22Rv1 (cell line): ENCODE measurements around the gene CRKL.

Experiments
- ZFX ChIP-seq: fragments of 450-650 bp; IDR thresholded peaks from 2 replicates; pipeline ENCODE4 v1.6.1; 2017; ENCODE audit warnings: antibody characterized with exemption, borderline replicate concordance
- TF ChIP-seq, protein P1 (sequence below): fragments of 450-650 bp; IDR thresholded peaks from 2 replicates; pipeline ENCODE4 v1.5.1; 2017; ENCODE audit warnings: mild to moderate bottlenecking

DNA sequence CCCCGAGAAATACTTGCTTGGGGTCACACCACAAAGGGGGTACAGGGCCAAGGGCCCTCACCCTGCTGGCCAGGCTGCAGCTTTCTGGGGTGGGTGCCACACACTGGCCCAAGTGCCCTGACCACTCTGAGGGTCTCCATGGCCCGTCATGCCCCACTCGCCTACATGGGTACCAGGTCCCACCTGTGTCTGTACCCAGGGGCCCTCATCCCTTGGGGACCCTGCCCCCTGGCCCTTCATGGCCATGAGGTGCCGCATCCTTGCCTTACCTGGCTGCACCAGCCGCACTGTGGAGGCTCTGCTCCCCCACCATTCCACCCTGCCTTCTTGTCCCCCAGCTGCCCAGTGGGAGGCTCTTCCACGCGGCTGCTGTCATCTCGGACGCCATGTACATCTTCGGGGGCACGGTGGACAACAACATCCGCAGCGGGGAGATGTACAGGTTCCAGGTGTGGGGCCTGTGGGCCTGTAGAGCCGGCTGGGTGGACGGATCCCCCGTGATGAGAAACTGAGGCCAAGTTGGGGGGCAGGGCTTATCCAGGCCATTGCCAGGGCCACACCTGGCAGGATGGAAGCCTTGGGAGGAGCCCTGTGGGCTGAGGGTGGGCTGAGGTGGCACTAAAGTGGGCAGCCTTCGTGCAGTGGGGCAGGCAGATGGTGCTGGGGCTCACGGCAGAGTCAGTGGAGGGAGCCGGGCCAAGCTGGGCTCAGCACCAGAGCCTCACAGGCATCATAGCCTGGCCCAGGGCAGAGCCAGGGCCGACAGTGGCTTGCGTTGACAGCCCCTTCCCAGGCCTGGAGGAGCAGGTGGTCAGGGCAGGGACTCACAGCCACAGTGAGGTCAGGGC, 75.5 kb downstream of the CRKL start:
- TF ChIP-seq, protein P1, sequence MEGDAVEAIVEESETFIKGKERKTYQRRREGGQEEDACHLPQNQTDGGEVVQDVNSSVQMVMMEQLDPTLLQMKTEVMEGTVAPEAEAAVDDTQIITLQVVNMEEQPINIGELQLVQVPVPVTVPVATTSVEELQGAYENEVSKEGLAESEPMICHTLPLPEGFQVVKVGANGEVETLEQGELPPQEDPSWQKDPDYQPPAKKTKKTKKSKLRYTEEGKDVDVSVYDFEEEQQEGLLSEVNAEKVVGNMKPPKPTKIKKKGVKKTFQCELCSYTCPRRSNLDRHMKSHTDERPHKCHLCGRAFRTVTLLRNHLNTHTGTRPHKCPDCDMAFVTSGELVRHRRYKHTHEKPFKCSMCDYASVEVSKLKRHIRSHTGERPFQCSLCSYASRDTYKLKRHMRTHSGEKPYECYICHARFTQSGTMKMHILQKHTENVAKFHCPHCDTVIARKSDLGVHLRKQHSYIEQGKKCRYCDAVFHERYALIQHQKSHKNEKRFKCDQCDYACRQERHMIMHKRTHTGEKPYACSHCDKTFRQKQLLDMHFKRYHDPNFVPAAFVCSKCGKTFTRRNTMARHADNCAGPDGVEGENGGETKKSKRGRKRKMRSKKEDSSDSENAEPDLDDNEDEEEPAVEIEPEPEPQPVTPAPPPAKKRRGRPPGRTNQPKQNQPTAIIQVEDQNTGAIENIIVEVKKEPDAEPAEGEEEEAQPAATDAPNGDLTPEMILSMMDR = no peak
- no peak for TF ChIP-seq ZFX
